Fibroblast of upper back skin (primary cell): ENCODE measurements around the gene ALK.

Source experiments
- DNase-seq: peaks from one replicate; pipeline ENCODE4 v3.0.0-alpha.2; 2013

ALK gene

GRCh38 chr2:29240601-29241000, 680.8 kb downstream of the ALK start:
- no peak for DNase-seq

GRCh38 chr2:29239209-29239960, 682.0 kb downstream of the ALK start:
- DNase-seq = no peak

GRCh38 chr2:29238497-29238896, 682.9 kb downstream of the ALK start:
- DNase-seq = peak; percentile 31

- DNase-seq = no peak
These were observed 685.3 kb downstream of the ALK start for GRCh38 chr2:29236074-29236473.

- DNase-seq = no peak
These were observed 686.0 kb downstream of the ALK start for GRCh38 chr2:29235411-29235810.

GRCh38 chr2:29233428-29233827, 688.0 kb downstream of the ALK start:
- no peak for DNase-seq

GRCh38 chr2:29232041-29232440, 689.3 kb downstream of the ALK start:
- no peak for DNase-seq

- no peak for DNase-seq
These were observed 691.7 kb downstream of the ALK start for GRCh38 chr2:29229640-29230039.

GRCh38 chr2:29228947-29229346, 692.4 kb downstream of the ALK start:
- DNase-seq = no peak

- peak; percentile 87 for DNase-seq
These were observed 693.3 kb downstream of the ALK start for GRCh38 chr2:29227935-29228675.

- DNase-seq = no peak
These were observed 694.6 kb downstream of the ALK start for GRCh38 chr2:29226808-29227207.

GRCh38 chr2:29226375-29226774, 695.0 kb downstream of the ALK start:
- DNase-seq = no peak

- no peak for DNase-seq
These were observed 695.6 kb downstream of the ALK start for GRCh38 chr2:29225814-29226213.

GRCh38 chr2:29224693-29225551, 696.5 kb downstream of the ALK start:
- DNase-seq = no peak

GRCh38 chr2:29223851-29224692, 697.3 kb downstream of the ALK start:
- DNase-seq = peak; percentile 84

- no peak for DNase-seq
These were observed 698.1 kb downstream of the ALK start for GRCh38 chr2:29223257-29223656.

- DNase-seq = no peak
These were observed 698.8 kb downstream of the ALK start for GRCh38 chr2:29222381-29223179.

GRCh38 chr2:29220506-29221270, 700.7 kb downstream of the ALK start:
- no peak for DNase-seq

GRCh38 chr2:29219374-29219773, 702.0 kb downstream of the ALK start:
- DNase-seq = no peak

- DNase-seq = no peak
These were observed 702.7 kb downstream of the ALK start for GRCh38 chr2:29218550-29219125.
